22Rv1 (cell line): Measurements from ENCODE around the gene GATA2.

Experiments
- H3K27ac ChIP-seq: fragments of 450-650 bp; 2 replicates; pipeline ENCODE4 v1.5.1; 2017
- CTCF ChIP-seq: fragments of 450-650 bp; IDR thresholded peaks from 2 replicates; pipeline ENCODE4 v1.5.1; 2017; ENCODE audit warnings: mild to moderate bottlenecking
- ZFX ChIP-seq: fragments of 450-650 bp; IDR thresholded peaks from 2 replicates; pipeline ENCODE4 v1.6.1; 2017; ENCODE audit warnings: antibody characterized with exemption, borderline replicate concordance

Gene GATA2

GRCh38 chr3:128500556-128500955, 7.6 kb upstream of the GATA2 start:
- no peak for TF ChIP-seq CTCF
- no peak for TF ChIP-seq ZFX

GRCh38 chr3:128499724-128500275, 6.8 kb upstream of the GATA2 start:
- peak overlapping the region; percentile 73; the same call in 1 of the 2 replicates for H3K27ac ChIP-seq
- no peak for TF ChIP-seq ZFX
- no peak for TF ChIP-seq CTCF

More at GRCh38 chr3:128500556-128500955, 7.6 kb upstream of the GATA2 start:
- H3K27ac ChIP-seq: no peak overlapping the region; the same call in 1 of the 2 replicates

- peak overlapping the region; percentile 73 for H3K27ac ChIP-seq
- TF ChIP-seq ZFX (no peak), CTCF (no peak)
Observed at GRCh38 chr3:128498901-128499530, 6.0 kb upstream of the GATA2 start.

GRCh38 chr3:128498127-128498626, 5.2 kb upstream of the GATA2 start:
- H3K27ac ChIP-seq: peak overlapping the region; percentile 73

GRCh38 chr3:128497305-128498126, 4.5 kb upstream of the GATA2 start:
- TF ChIP-seq CTCF: peak; percentile 93
- no peak for TF ChIP-seq ZFX

More at GRCh38 chr3:128498127-128498626, 5.2 kb upstream of the GATA2 start:
- TF ChIP-seq ZFX (no peak), CTCF (peak; percentile 57)

GRCh38 chr3:128496602-128497304, 3.8 kb upstream of the GATA2 start:
- TF ChIP-seq CTCF (no peak), ZFX (no peak)
- H3K27ac ChIP-seq: peak overlapping the region; percentile 73

More at GRCh38 chr3:128497305-128498126, 4.5 kb upstream of the GATA2 start:
- peak overlapping the region; percentile 73 for H3K27ac ChIP-seq
